ENCODE data around the gene TMEM127. TPM values are rescaled to one million over a fixed set of nuclear protein-coding genes. Genes with fewer than 3 reads are reported as not detected.

The TMEM127 gene
- total and polyA plus RNA-seq, 2 experiments from 2014 or later: 33.6 to 44.4 TPM

DNA sequence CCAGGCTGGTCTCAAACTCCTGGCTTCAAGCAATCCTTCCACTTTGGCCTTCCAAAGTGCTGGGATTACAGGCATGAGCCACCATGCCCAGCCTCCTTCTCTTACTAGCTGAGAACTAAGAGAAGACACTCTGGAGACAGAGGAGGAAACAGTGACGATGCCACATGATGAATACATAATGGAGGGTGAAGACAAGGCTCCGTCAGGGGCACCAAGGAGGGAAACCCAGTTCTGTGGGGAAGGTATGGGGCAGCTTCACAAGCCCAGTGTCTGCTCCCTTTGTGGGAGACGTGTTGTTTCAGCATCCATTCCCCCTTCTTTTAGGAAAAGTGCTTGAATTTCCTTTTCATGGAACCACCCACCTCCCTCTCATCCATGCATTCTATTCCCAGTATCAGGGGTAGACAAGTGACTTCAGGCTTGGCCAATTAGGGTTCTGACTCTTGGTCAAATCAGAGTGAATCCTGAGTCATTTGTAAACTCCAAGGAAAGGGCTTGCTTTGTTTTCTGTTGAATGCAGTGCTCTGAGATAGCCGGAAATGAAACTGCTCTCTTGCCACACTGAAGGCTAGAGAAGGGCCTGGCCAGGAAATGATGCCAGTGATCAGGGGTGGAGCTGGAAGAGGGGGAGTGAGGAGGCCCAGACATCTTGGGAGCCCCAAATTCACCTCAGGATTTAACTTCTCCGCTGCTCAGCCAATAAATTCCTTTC lies 23.7 kb downstream of the TMEM127 start:
- no peak overlapping the region for H2AFZ ChIP-seq
- H3K36me3 ChIP-seq (replicated peaks; ENCODE audit: insufficient read depth, low read depth): no peaks in the 10 kb centered on the region
- H3K4me3 ChIP-seq: no peak overlapping the region
- 92% methylated on average over 5 of the region's 5 CpGs for WGBS (ENCODE audit: low lambda C conversion rate, missing lambda C conversion rate)
- no peaks in the 10 kb centered on the region for H4K20me1 ChIP-seq (ENCODE audit: insufficient read depth, poor library complexity, severe bottlenecking)
- DNase-seq (ENCODE audit: low spot score): no peak
- no peaks in the 10 kb centered on the region for H3K9me2 ChIP-seq (replicated peaks; ENCODE audit: insufficient read depth)
- TF ChIP-seq EZH2 (IDR thresholded peaks at IDR 0.05; ENCODE audit: borderline replicate concordance) (no peak), CTCF (IDR thresholded peaks at IDR 0.05; ENCODE audit: poor library complexity) (no peak), EZH2phosphoT487 (IDR thresholded peaks at IDR 0.05; ENCODE audit: low read depth, severe bottlenecking, unreplicated experiment) (no peak)
- no peaks in the 10 kb centered on the region for H3K4me1 ChIP-seq (ENCODE audit: insufficient read depth)
- no peaks in the 10 kb centered on the region for H3K27me3 ChIP-seq
- no peaks in the 10 kb centered on the region for H3K9me3 ChIP-seq (ENCODE audit: low read depth)
- H3K79me2 ChIP-seq: no peaks in the 10 kb centered on the region
- H3K4me2 ChIP-seq: no peak overlapping the region
- no peak overlapping the region for H3K27ac ChIP-seq

DNA sequence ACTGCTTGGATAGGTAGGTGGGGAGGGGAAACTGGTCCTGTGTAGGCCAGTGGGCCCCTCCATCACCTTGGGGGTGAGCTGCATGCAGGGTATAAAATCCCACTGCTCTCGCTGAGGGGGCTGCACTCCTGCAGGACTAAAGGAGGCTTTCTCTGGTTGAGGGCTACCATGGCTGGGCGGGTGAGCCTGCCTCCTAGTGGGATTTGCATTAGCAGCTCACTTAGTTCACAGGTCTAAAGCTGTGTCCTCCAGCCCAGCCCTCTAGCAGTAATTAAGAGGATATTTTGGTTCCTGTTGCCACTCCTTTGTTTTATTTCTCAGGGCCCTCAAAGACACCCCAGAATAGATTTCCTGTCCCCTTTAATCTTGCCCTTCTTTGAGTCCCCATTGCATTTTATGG lies 24.6 kb downstream of the TMEM127 start:
- DNase-seq (ENCODE audit: low spot score): no peak
- no peaks in the 10 kb centered on the region for H3K4me1 ChIP-seq (ENCODE audit: insufficient read depth)
- no peak overlapping the region for H2AFZ ChIP-seq
- no peaks in the 10 kb centered on the region for H3K36me3 ChIP-seq (replicated peaks; ENCODE audit: insufficient read depth, low read depth)
- no peak overlapping the region for H3K27ac ChIP-seq
- H3K9me2 ChIP-seq (replicated peaks; ENCODE audit: insufficient read depth): no peaks in the 10 kb centered on the region
- no peaks in the 10 kb centered on the region for H3K9me3 ChIP-seq (ENCODE audit: low read depth)
- H3K4me2 ChIP-seq: no peak overlapping the region
- no peaks in the 10 kb centered on the region for H4K20me1 ChIP-seq (ENCODE audit: insufficient read depth, poor library complexity, severe bottlenecking)
- 70% methylated on average over 2 of the region's 2 CpGs for WGBS (ENCODE audit: low lambda C conversion rate, missing lambda C conversion rate)
- no peak overlapping the region for H3K4me3 ChIP-seq
- H3K27me3 ChIP-seq: no peaks in the 10 kb centered on the region
- H3K79me2 ChIP-seq: no peaks in the 10 kb centered on the region
- no peak for TF ChIP-seq EZH2 (IDR thresholded peaks at IDR 0.05; ENCODE audit: borderline replicate concordance)
- no peak for TF ChIP-seq CTCF (IDR thresholded peaks at IDR 0.05; ENCODE audit: poor library complexity)
- no peak for TF ChIP-seq EZH2phosphoT487 (IDR thresholded peaks at IDR 0.05; ENCODE audit: low read depth, severe bottlenecking, unreplicated experiment)

- TF ChIP-seq CTCF (IDR thresholded peaks at IDR 0.05; ENCODE audit: poor library complexity) (no peak), EZH2 (IDR thresholded peaks at IDR 0.05; ENCODE audit: borderline replicate concordance) (no peak), EZH2phosphoT487 (IDR thresholded peaks at IDR 0.05; ENCODE audit: low read depth, severe bottlenecking, unreplicated experiment) (no peak)
- DNase-seq (ENCODE audit: low spot score): no peak
- Histone ChIP-seq H3K27me3 (no peaks in the 10 kb centered on the region), H4K20me1 (ENCODE audit: insufficient read depth, poor library complexity, severe bottlenecking) (no peaks in the 10 kb centered on the region), H3K79me2 (no peaks in the 10 kb centered on the region), H2AFZ (no peak overlapping the region), H3K4me2 (no peak overlapping the region), H3K4me3 (no peak overlapping the region), H3K4me1 (ENCODE audit: insufficient read depth) (no peaks in the 10 kb centered on the region), H3K27ac (no peak overlapping the region), H3K9me3 (ENCODE audit: low read depth) (no peaks in the 10 kb centered on the region), H3K9me2 (replicated peaks; ENCODE audit: insufficient read depth) (no peaks in the 10 kb centered on the region), H3K36me3 (replicated peaks; ENCODE audit: insufficient read depth, low read depth) (no peaks in the 10 kb centered on the region)
- WGBS (ENCODE audit: low lambda C conversion rate, missing lambda C conversion rate): 97% methylated on average over 9 of the region's 9 CpGs
Measured at GRCh38 chr2:96240341-96241038, 25.3 kb downstream of the TMEM127 start.

All from hepatocyte (in vitro differentiated cells).